HG02763 (cell line): ENCODE measurements around the gene P2RY2.
"Not testable (repeated sequence)": the region's sequence is repeated elsewhere in the genome, so short reads cannot be mapped to it uniquely, and the experiment has no call there.

Experiments
- ATAC-seq: cut with Tn5 transposase; IDR thresholded peaks from one replicate; pipeline ENCODE4 v1.9.1; 2021; ENCODE audit warnings: mild to moderate bottlenecking, moderate library complexity; ENCODE audit not compliant: unreplicated experiment

P2RY2 gene

DNA sequence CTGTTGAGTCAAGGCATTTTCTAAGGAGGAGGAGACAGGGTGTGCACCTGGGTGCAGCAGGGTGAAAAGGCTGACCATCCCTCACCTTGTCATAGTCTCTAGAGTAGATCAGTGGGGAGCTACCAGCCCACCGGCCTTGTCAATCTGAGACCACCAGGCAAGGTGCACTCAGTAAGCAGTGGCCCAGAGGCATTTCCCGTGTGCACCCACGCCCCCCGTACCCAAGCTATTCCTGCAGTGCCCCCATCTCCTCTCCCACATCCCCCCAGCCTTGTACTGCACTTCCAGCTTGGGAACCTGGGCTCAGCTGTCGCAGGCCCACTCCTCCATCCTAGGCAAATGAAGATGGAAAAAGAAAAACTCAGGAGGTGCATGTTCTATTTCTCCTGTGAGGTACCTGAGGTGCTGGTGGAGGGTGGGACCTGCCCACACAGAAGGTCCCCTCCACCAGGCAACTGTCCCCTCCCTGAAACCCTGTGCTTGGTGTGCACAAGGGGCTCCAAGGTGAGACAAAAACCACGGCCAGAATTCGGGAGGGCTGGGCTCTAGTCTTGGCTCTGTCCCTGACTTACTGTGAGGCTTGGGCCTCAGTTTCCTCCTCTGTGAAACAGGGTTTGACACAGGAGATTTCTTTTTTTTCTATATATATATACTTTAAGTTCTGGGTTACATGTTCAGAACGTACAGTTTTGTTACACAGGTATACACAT, 8.4 kb downstream of the P2RY2 start:
- no peak for ATAC-seq

DNA sequence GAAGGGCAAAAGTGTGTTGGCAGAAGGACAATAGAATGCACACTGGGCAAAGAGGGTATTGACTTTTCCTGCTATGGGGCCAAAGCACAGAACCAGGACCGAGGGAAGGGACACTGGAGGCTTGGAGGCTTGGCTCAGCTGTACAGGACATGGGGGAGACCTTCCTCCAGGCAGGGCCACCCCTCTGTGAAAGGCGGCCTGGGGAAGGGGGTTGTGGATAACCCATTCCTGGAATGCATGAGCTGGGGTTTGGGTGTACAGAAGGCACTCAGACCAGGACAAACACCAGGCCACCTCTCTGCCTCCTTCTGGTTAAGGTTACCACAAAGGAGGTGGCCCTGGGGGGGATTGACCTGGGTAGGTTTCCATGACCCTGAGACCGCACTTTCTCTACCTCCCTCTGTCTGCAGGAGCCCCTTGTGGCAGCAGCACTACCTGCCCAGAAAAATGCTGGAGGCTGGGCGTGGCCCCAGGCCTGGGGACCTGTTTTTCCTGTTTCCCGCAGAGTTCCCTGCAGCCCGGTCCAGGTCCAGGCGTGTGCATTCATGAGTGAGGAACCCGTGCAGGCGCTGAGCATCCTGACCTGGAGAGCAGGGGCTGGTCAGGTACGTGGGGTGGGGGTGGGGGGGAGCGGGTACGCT, 9.6 kb downstream of the P2RY2 start:
- no peak for ATAC-seq

DNA sequence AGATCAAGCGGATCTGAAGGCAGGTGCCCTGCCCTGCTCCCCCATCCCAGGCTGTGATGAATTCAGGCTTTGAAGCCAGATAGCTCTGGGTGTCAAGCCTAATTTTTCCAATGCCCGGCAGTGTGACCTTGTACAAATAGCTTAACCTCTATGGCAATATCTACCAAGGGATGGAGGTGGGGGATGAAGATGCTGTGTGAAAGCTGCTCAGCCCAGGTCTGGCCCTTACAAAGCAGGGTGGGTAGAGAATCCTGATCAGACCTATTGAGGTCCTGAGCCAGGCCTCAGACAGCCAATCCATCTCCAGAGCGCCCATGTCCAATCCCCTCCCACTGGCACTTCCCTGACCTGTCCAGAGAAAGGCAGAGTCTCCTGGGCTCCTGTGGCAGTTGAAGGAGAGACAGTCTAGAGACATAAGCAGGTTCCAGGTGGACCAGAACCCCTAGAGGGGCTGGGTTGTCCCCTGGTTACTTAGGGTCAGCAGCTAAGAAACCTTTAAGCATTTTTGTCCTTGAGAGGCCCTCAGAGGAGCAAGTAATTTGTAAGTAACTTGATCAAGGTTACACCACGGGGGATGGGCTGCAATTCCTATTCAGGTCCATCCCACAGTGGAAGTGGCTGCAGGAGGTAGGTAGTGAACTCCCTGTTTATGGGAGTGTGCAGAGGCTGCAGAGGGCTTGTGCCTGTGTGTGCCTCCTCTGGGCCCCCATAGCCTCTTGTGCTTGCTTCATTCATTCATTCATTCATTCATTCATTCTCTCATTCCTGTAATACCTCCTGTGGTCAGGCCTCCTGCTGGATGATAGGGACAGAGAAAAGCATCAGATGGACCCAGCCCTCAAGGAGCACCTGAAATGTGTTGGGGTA, 10.4 kb downstream of the P2RY2 start:
- no peak for ATAC-seq

DNA sequence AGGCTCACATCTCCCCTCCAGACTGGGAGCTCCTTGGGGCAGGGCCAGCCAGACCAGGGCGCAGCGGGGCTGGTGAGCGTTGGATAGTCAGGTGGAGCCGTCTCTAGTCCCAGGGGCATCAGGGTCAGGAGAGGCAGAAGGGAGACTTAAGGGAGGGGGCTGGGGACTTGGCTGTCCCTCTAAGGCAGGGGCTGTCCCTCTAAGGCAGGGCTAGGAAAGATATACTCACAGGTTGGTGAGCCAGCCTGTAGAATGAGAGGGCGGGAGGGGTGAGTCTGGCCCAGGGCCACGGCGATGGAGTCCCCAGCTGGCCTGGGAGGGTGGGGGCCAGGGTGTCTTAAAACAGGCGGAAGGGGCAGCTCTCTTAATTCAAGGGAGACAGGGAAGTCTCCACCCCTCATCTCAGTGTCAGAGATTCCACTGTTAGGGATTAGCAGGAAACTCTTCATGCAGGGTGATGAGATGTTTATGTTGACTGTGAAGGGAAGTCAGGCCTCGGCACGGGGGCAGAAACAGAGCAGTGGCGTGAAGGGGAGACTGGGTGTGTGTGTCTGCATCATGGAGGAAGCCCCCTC, 11.3 kb downstream of the P2RY2 start:
- ATAC-seq = no peak

DNA sequence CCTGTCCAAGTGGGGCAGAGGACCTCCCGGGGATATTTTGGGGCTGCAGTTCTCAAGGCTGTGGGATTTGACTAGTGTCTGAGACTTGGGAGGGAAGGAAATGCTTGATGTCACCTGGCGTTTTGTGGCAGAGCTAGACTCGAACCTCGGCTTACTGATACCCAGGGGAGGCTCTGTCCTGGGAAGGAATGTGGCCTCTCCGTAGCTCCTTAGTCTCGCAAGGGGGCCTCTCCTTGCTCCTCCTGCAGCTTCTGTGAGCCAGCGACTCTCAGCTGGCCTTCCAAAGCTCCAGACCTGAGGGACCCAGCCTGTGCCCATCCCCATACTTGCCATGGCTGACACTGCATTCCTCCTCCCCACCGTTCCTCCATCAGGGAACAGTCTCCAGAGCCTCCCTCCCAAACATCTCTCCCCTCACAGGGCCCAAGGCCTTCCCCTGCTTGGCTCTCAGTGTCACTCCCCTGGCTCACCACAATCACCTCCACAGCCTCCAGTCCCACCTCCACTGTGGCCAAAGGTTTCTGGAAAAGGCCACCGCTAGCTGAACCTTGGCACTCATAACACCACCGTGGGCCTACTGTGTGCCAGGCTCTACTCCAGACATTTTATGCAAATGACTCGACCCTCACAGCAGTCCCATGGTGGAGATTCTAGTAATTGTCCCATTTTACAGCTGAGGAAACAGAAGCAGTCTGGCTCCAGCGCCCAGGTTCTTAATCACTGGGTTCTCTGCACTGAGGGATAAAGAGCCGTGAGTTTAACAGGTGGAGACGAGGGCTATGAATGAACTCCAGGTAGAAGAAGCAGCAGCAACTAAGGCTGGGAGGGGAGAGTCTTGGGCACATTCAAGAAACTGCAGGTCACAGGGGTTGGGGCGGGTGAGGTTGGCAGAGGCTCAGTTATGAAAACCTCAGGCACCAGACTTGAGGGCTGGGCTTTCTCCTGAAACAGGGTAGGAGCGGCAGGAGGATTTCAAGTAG, 12.1 kb downstream of the P2RY2 start:
- ATAC-seq = no peak

DNA sequence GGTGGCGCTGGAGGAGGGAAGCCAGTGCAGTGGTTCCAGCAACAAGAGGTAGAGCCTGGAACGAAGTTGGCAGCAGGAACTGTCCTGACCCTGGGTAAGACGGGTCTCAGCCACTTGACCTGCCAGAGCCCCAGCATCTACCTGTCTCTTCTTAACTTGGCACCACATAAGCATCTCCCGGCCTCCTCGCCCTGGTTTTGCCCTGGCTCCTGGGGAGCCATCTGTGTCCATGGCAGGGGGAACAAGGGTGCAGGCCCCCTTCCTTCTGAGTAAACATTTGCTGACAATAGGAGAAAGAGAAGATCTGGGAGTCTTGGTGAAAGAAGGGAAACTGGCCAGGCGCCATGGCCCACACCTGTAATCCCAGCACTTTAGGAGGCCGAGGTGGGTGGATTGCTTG, 12.8 kb downstream of the P2RY2 start:
- no peak for ATAC-seq

DNA sequence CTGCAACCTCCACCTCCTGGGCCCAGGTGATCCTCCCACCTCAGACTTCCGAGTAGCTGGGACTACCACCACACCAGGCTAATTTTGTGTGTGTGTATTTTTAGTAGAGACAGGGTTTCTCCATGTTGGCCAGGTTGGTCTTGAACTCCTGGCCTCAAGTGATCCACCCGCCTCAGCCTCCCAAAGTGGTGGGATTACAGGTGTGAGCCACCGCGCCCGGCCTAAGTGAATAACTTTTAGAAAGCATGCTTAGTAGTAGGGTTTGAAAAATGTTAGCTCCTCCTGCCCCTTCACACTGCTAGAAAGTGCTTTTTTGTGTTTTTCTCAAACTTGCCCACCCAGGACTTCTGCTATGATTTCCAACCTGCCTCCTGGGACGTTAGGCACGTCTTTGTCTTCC, 14.4 kb downstream of the P2RY2 start:
- ATAC-seq = not testable (repeated sequence)

DNA sequence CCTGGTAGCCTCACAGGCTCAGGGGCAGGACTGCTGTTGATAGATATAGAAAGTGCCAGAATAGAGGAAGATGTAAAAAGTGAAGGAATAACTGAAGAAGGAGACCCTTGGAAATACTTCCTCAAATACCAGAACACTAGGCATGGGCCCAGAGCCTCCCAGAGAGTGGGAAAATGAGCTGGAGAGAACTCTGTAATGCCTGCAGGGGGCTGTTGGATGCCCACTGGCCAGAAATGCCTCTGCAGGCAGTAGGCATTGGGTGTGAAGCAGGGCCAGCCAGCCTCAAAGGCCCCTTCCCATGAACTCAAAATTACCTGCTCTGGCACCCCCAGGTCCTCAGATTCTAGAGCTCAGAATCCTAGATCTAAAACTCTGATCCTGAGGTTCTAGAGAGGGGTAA, 15.1 kb downstream of the P2RY2 start:
- no peak for ATAC-seq

DNA sequence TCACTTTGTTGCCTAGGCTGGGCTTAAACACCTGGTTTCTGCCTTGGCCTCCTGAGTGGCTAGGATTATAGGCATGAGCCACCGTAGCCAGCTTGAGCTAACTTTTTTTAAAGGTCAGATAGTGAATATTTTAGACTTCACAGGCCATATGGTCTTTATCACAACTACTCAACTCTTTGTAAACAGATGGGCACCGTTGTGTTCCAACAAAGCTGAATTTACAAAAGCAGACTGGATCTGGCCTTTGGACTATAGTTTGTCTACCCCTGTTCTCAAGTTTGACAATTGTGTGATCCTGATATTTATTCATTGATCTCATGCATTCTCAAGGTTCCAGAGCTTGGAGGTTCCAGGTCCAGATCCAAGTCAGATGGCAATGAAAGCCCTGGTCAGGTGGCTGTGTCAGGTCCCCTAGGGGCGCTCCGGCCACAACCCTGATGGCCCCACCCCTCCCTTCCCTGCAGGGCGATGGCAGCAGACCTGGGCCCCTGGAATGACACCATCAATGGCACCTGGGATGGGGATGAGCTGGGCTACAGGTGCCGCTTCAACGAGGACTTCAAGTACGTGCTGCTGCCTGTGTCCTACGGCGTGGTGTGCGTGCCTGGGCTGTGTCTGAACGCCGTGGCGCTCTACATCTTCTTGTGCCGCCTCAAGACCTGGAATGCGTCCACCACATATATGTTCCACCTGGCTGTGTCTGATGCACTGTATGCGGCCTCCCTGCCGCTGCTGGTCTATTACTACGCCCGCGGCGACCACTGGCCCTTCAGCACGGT, 15.8 kb downstream of the P2RY2 start:
- ATAC-seq = no peak

DNA sequence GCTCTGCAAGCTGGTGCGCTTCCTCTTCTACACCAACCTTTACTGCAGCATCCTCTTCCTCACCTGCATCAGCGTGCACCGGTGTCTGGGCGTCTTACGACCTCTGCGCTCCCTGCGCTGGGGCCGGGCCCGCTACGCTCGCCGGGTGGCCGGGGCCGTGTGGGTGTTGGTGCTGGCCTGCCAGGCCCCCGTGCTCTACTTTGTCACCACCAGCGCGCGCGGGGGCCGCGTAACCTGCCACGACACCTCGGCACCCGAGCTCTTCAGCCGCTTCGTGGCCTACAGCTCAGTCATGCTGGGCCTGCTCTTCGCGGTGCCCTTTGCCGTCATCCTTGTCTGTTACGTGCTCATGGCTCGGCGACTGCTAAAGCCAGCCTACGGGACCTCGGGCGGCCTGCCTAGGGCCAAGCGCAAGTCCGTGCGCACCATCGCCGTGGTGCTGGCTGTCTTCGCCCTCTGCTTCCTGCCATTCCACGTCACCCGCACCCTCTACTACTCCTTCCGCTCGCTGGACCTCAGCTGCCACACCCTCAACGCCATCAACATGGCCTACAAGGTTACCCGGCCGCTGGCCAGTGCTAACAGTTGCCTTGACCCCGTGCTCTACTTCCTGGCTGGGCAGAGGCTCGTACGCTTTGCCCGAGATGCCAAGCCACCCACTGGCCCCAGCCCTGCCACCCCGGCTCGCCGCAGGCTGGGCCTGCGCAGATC, 16.5 kb downstream of the P2RY2 start:
- ATAC-seq = no peak

DNA sequence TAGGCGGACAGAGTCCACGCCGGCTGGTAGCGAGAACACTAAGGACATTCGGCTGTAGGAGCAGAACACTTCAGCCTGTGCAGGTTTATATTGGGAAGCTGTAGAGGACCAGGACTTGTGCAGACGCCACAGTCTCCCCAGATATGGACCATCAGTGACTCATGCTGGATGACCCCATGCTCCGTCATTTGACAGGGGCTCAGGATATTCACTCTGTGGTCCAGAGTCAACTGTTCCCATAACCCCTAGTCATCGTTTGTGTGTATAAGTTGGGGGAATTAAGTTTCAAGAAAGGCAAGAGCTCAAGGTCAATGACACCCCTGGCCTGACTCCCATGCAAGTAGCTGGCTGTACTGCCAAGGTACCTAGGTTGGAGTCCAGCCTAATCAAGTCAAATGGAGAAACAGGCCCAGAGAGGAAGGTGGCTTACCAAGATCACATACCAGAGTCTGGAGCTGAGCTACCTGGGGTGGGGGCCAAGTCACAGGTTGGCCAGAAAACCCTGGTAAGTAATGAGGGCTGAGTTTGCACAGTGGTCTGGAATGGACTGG, 17.2 kb downstream of the P2RY2 start:
- no peak for ATAC-seq

DNA sequence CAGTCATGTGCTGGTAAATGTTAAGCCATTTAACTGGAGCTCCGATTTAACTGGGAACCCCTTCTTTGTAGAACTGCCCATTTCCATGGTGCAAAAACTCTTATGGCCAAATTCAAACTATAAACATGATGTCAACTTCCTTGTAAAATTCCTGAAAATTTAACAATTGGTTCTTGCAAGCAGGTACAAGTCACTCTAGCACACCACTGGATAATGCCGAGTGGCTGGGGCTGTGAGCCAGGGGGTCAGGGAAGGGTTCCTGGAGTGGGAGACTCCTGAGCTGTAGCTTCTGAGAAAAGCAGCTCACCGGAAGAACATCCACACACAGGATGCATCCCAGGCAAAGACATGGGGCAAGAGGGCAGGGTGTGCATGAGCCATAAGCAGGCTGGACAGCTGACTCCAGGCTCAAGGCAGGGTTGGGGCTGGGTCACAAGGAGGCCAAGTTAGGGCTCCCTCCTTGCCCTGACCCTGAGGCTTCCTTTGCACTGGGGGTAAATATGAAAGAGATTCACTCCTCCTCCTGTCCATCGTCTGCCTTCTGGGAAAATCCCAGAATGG, 18.2 kb downstream of the P2RY2 start:
- ATAC-seq = no peak

DNA sequence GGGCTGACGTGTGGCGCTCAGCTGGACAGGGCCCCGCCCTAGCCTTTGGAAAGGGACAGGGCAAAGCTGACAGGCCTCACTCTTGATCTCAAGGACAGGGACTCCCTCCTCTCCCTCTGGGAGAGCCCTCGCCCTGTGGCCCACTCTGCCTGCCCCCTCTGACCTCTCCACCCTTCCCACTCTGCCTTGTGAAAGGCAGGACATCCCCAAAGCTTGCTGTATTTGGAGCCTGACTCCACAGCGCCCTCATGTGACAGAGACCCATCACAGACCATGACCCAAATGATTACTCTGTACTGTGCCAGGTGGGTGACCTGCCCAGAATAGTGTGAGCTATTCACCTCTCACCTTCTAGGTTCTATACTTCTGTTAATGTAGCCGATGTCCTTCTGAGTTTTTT, 18.8 kb downstream of the P2RY2 start:
- ATAC-seq = no peak

DNA sequence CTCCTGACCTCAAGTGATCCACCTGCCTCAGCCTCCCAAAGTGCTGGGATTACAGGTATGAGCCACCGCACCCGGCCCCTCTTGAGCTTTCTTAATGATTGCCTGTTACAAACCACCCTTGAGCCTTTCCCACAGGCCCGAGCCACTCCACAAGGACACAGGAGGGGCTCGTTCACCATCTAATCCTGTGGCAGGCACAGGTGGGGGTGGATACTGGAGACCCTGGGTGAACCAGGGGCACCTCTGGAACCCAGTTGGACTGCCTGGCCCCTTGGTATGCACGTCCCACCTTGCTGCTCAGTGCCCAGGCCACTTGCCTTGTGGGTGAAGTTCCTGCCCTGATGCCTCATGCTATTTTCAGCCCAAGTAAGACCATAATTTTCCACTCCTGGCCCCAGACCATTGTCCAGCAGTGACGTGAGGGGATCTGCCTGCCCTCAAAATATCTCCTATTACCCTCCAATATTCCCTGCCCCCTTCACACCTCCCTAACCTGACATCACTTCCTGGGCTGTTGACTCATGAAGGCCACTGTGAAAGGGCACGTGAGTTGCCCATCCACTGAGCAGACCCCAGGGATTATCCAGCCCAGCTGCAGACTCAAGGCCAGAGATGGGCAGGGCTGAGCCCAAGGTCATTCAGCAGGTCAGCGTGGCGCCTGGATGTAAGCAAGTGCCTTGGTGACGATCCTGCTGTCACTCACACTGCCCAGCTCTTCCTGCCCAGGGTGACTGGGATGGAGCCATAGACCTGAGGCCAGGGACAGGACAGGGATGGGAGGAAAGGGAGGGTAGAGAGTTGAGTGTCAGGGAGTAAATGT, 19.6 kb downstream of the P2RY2 start:
- no peak for ATAC-seq

DNA sequence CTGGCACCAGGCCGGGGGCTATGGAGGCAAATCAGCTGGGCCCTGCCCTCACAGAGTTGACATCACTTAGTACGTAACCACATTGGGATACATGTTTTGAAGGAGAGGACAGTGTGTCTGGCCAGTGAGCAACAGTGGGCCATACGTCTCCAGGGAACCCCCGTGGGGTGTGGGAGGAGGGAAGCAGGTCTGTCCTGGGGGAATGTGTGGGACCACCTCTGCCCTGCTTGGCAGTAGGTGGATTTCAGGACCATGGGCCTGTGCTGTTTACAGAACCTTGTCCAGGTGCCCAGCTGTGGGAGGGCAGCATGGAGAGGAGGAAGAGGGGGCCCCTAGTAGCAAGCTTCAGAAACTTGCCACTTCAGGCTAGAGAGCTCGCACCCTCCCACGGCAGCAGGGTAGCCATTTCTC, 21.0 kb downstream of the P2RY2 start:
- no peak for ATAC-seq

DNA sequence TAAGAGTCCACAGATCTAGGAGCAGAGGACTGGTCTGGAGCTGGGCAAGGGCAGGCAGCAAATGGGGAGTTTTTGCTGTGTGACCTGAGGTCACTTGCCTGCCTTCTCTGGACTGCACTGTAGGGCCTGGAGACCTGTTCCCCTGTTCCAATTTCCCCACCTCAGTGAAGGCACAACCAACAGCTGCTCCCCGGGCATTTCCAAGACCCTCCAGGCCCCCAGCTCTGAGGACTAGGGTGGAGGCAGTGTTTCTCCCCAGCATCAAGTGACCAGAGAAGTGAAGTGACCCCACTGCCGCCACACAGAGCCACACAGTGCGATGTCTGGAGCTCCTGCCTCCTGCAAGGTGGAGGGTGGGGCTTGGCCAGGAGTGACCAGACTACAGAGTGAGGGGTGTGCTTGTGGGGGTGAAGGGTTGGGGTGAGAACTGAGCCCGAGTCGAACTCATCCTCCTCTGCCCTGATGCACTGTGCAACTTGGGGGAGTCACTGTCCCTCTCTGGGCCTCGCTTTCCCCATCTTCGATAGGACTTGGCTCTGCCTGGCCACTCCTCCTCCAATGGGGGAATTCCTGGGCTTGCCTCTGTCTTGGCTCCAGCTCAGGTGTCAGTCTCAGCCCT, 21.6 kb downstream of the P2RY2 start:
- no peak for ATAC-seq

DNA sequence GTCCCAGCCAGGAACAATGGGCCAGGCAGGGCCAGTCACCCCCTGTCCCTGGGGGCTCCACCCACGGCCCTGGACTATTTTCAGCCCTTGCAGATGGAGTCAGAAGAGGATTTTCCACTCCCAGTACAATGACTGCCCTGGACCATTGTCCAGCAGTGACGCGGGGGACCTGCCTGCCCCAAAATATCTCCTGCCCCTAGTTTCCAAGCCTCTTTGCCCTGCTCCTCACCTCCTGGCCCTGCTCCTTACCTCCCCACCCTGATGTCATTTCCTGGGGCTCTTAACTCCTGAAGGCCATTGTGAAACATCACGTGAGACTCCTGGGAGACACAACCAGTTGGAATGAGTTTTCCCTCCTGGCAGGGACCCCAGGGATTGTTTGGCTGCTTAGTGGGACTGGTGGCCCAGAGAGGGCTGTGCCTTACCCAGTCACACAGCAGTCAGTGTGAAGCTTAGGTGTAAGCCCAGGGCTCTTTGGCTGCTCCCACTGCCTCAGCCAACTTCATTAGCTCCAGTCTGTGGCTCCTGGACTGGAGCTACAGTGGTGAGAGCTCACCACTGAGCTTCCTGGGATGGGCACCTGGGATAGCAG, 22.2 kb downstream of the P2RY2 start:
- ATAC-seq = no peak
